Prostate gland (tissue), 2 donors: ENCODE results near the gene SORBS1.

Experiments used
- CTCF ChIP-seq, 4 experiments: fragments of 200-600 bp in 2 of 4; fragments of 450-650 bp in 2 of 4; sonication (generic) in 2 of 4; IDR thresholded peaks; 1 replicate in 3 of 4; 2 replicates in 1 of 4; pipeline ENCODE4 v1.5.1; 2016 to 2019; ENCODE audit warnings: antibody characterized with exemption in 4 of 4, mild to moderate bottlenecking in 2 of 4, moderate library complexity in 2 of 4
- POLR2A ChIP-seq: fragments of 450-650 bp; IDR thresholded peaks from one replicate; pipeline ENCODE4 v1.6.1; 2016; ENCODE audit warnings: antibody characterized with exemption, mild to moderate bottlenecking

DNA sequence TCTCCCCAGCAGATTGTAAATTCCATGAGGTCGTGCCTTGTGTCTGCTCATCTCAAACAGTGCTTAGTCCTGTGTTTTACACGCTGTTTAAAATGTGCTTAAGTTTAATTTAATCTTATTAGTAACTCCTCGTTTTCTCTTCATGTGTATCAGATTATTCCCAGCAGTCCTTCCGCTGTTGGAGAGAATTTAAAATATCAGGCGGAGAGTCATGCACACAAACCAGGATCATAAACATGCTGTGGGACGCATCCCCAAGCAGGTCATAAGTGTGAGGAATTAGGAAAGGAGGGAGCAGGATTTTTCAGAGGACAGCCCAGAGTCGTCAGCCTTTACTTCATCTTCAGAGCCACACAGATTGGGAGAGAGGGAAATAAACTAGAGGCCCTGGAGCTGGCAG is 4.2 kb upstream of the SORBS1 start:
- TF ChIP-seq CTCF (IDR thresholded peaks at IDR 0.05) = no peak
- TF ChIP-seq POLR2A = no peak
